ENCODE results near the gene GTF2H4.

DNA sequence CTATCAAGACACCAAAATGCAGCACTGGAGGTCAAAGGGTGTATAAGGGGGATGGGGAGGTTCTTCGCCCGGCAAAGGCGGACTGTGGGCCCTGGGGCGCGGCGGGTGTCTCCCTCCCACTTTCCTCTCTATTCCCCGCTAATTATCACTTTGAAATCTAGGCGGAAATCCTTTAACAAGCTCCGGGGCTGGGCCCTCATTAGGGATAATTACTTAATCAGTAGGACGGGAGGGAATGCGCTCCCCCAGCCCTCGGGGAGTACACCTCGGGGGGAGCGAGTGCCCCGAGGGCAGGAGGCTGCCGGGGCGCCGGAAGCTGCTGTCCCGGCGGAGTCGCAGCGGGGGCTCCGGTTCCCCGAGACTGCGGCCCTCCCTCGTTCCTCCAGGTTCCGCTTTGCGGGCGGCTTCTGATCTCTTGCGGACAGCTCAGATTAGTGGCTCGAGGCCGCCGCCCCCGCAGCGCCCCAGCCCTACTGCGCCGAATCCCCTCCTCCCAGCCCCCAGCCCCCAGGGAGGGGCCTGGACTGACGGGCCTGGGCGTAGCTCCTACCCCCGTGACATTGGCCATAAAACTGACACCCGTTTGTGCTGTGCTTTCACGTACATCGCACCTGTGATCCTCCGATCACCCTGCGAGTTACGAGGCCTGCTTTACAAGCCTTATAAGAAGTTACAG lies 47.5 kb downstream of the GTF2H4 start:
- TF ChIP-seq CTCF (IDR thresholded peaks at IDR 0.05; ENCODE audit: poor library complexity) (no peak), EZH2 (IDR thresholded peaks at IDR 0.05; ENCODE audit: borderline replicate concordance) (no peak), EZH2phosphoT487 (IDR thresholded peaks at IDR 0.05; ENCODE audit: low read depth, severe bottlenecking, unreplicated experiment) (no peak)

Data from hepatocyte (in vitro differentiated cells).